Heart left ventricle (tissue), 16 donors: ENCODE data around the gene STIM2. TPM values are rescaled to one million over a fixed set of nuclear protein-coding genes. Genes with fewer than 3 reads are reported as not detected.

ENCODE experiments used
- ATAC-seq, 4 donors: fragments of 200-7000 bp; cut with Tn5 transposase; one replicate each; pipeline ENCODE4 v1.9.1; 2020 to 2022; ENCODE audit warnings: moderate library complexity in 4 of 4, mild to moderate bottlenecking in 3 of 4, moderate number of reproducible peaks in 1 of 4
- DNase-seq, 5 donors: peaks; one replicate each; pipeline ENCODE4 v3.0.0-alpha.2; 2020
- H3K27ac ChIP-seq, 12 donors: fragments of 200-600 bp; sonication (generic) in 4 of 12; one replicate each; pipeline versions ENCODE4 v1.5.0 to v1.8.0; 2016 to 2022; ENCODE audit warnings: mild to moderate bottlenecking in 2 of 12
- H3K27me3 ChIP-seq, 9 donors: fragments of 200-600 bp; sonication (generic) in 2 of 9; one replicate each; pipeline versions ENCODE4 v1.5.1 to v1.8.0; 2016 to 2022; ENCODE audit warnings: mild to moderate bottlenecking in 3 of 9
- H3K36me3 ChIP-seq, 9 donors: fragments of 200-600 bp; sonication (generic) in 2 of 9; one replicate each; pipeline versions ENCODE4 v1.5.0 to v1.8.0; 2018 to 2022; ENCODE audit warnings: mild to moderate bottlenecking in 2 of 9
- H3K4me1 ChIP-seq, 12 donors: fragments of 200-600 bp; sonication (generic) in 4 of 12; one replicate each; pipeline versions ENCODE4 v1.5.0 to v1.8.0; 2016 to 2022; ENCODE audit warnings: mild to moderate bottlenecking in 3 of 12
- H3K4me3 ChIP-seq, 12 donors: fragments of 200-600 bp; sonication (generic) in 4 of 12; one replicate each; pipeline versions ENCODE4 v1.5.0 to v1.8.0; 2017 to 2022; ENCODE audit warnings: mild to moderate bottlenecking in 9 of 12, moderate library complexity in 4 of 12
- H3K9me3 ChIP-seq, 12 donors: fragments of 200-600 bp; sonication (generic) in 4 of 12; one replicate each; pipeline versions ENCODE4 v1.5.0 to v1.8.0; 2016 to 2022; ENCODE audit warnings: mild to moderate bottlenecking in 1 of 12
- POLR2A ChIP-seq, 2 donors: fragments of 450-650 bp; IDR thresholded peaks; one replicate each; pipeline ENCODE4 v1.6.1; 2017; ENCODE audit warnings: antibody characterized with exemption in 2 of 2, mild to moderate bottlenecking in 2 of 2, moderate library complexity in 2 of 2
- WGBS, 4 donors: extraction: QIAGEN DNeasy Blood & Tissue Kit in 2 of 4; methylation state at CpG; one replicate each; pipeline versions ENCODE4 v1.1.5 to v1.1.7; 2013 to 2018; 5-methylcytosine and 5-hydroxymethylcytosine counted together
- intact Hi-C, 10 donors: fragments of 100-400 bp; cut with DNase I; formaldehyde crosslinking; loops; one replicate each; pipeline versions ENCODE4 v1.11.1 to v1.14.2; 2022
- polyA plus RNA-seq, 2 donors: library from polyadenylated mRNA; stranded (reverse); fragments of 200-250 nt; gene quantifications; one replicate each; pipeline ENCODE4 v1.2.3, GENCODE V29; 2013
- total RNA-seq, 9 donors: library from RNA; depleted of rRNA in 2 of 9; stranded (reverse); fragments of >200 nt in 2 of 9; fragmentation: NEBNext Ultra II Directional in 3 of 9; extraction: Animal tissue kit (Norgen Biotek cat#: 25700) in 3 of 9; gene quantifications; one replicate each; pipeline versions ENCODE4 v1.1.0 to v1.2.4, GENCODE V29; 2016 to 2023
- TF ChIP-seq, protein P1 (sequence below), 12 donors: fragments of 200-600 bp; sonication (generic) in 4 of 12; IDR thresholded peaks; one replicate each; pipeline versions ENCODE4 v1.5.0 to v1.8.0; 2018 to 2022; ENCODE audit warnings: antibody characterized with exemption in 12 of 12, mild to moderate bottlenecking in 5 of 12
- donor health status: ischemic (EF 13 %, LVEDD 7.1; RV severe dilation, severe dysfunction).
- donor health status: healthy with polysubstance abuse.
- donor health status: DM: no; HTN: yes; CAD: no.
- donor health status: DM: no; HTN: no; CAD: no.
- donor health status: ischemic (EF 25% LVEDD 6.9; RV normal size, moderate dysfunction).
- donor health status: ischemic (EF 25% LVEDD 5.7; RV mildly dilated, moderate dysfunction).
- donor health status: healthy.
- donor health status: DM: yes; HTN: yes; CAD: no.
- donor health status: ischemic (EF 35%, LVEDD 5.7; RV mildly dilated, moderate dysfunction).
- donor health status: nonischemic (EF 11% LVEDD 7.7; RV severe dilation, severe dysfunction).
- donor health status: DM: yes; HTN: yes; CAD: no.
- donor health status: PGD.
- donor health status: ischemic (EF 29% LVEDD 5.4; RV normal size, mild dysfunction).
- donor health status: nonischemic (EF 23%, LVEDD 6.1; RV moderate dilation, normal function).

Gene STIM2
- total and polyA plus RNA-seq, 11 donors, result 4.6 to 17.3 (median 8.8) TPM

DNA sequence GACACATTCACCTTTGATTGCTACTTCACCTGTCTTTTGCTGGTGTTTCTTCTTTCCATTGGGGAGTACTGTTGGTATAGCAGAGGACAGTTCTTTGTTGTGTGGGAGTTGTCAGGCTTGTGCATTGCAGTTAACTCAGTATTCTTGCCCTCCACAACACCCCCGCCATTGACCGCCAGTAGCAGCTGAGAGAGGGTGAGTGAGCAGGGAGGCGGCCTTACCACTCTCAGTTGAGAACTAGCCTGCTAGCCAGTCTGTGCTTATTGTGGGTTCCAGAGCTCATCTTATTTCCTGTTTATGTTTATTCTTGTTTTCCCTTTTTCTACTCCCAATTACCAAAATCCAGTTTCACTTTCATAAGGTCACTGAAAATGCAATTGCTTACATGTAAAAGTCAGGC lies 52.2 kb downstream of the STIM2 start:
- DNase-seq, result no peak
- intact Hi-C loops, result no loop called here
- TF ChIP-seq POLR2A (IDR thresholded peaks at IDR 0.05), result no peak
- TF ChIP-seq, protein P1, sequence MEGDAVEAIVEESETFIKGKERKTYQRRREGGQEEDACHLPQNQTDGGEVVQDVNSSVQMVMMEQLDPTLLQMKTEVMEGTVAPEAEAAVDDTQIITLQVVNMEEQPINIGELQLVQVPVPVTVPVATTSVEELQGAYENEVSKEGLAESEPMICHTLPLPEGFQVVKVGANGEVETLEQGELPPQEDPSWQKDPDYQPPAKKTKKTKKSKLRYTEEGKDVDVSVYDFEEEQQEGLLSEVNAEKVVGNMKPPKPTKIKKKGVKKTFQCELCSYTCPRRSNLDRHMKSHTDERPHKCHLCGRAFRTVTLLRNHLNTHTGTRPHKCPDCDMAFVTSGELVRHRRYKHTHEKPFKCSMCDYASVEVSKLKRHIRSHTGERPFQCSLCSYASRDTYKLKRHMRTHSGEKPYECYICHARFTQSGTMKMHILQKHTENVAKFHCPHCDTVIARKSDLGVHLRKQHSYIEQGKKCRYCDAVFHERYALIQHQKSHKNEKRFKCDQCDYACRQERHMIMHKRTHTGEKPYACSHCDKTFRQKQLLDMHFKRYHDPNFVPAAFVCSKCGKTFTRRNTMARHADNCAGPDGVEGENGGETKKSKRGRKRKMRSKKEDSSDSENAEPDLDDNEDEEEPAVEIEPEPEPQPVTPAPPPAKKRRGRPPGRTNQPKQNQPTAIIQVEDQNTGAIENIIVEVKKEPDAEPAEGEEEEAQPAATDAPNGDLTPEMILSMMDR (IDR thresholded peaks at IDR 0.05), result no peak
- Histone ChIP-seq H3K4me3 (no peak overlapping the region), H3K9me3 (no peaks in the 10 kb centered on the region), H3K27me3 (no peaks in the 10 kb centered on the region), H3K36me3 (no peaks in the 10 kb centered on the region), H3K27ac (no peak overlapping the region), H3K4me1 (peaks cover 0 to 25% (median 9%) of the 10 kb centered on the region in 12 donors)
- WGBS, 4 donors, result 58 to 85% (median 72%) methylated on average over 3 of the region's 3 CpGs
- ATAC-seq, result no peak

- no peak for TF ChIP-seq POLR2A (IDR thresholded peaks at IDR 0.05)
- TF ChIP-seq, protein P1 (IDR thresholded peaks at IDR 0.05), result no peak
- 2 to 9% (median 4%) methylated on average over 1 of the region's 1 CpG for WGBS, 4 donors
- ATAC-seq, result no peak
- Histone ChIP-seq H3K27ac (no peak overlapping the region), H3K27me3 (no peaks in the 10 kb centered on the region), H3K9me3 (no peaks in the 10 kb centered on the region), H3K4me3 (no peak overlapping the region), H3K4me1 (peaks cover 0 to 18% (median 2%) of the 10 kb centered on the region in 12 donors), H3K36me3 (peaks cover 0 to 18% (median 13%) of the 10 kb centered on the region in 9 donors)
- intact Hi-C loops, result no loop called here
- no peak for DNase-seq
Measured at GRCh38 chr4:26916195-26916594, 55.6 kb downstream of the STIM2 start.

DNA sequence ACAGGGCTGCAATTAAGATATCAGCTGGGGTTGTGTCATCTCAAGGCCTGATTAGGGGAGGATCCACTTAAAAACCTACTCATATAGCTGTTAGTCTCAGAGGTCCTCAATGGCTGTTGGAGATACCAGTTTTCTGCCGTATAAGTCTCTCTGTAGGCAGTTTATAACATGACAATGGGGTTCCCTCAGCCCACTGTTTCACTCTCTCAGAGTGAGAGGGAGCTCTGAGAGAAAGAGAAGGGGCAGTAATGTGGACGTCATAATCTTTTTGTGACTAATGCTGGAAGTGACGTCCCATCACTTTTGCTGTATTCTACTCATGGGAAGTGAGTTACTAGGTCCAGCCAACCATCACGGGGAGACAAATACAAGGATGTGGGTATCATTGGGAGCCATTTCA lies 70.3 kb downstream of the STIM2 start:
- DNase-seq, result no peak
- Histone ChIP-seq H3K4me3 (no peak overlapping the region), H3K4me1 (no peaks in the 10 kb centered on the region), H3K36me3 (no peaks in the 10 kb centered on the region), H3K27ac (no peak overlapping the region), H3K9me3 (no peaks in the 10 kb centered on the region), H3K27me3 (no peaks in the 10 kb centered on the region)
- ATAC-seq, result no peak
- 82 to 89% (median 86%) methylated on average over 4 of the region's 4 CpGs for WGBS, 4 donors
- intact Hi-C loops, result no loop called here
- no peak for TF ChIP-seq POLR2A (IDR thresholded peaks at IDR 0.05)
- TF ChIP-seq, protein P1 (IDR thresholded peaks at IDR 0.05), result no peak

DNA sequence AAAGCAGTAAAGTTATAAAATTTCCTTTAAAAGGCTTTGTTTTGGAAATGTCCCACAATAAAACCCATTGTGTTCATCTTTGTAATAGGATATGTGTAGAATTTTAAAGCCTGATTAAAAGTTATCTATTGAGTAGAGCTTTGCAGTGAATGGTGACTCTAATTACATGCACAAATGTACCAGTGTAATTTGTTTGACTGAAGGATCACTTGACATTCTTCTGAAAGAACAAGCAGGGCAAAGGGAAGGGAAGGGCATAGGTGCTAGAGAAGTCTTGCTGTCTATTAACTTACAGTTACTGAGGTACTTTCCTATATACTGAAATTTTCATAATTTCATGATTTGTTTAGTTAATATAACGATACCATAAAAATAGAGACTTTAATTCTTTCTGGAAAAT lies 70.8 kb downstream of the STIM2 start:
- Histone ChIP-seq H3K4me1 (peaks cover 0 to 2% (median 0%) of the 10 kb centered on the region in 12 donors), H3K4me3 (no peak overlapping the region), H3K9me3 (no peaks in the 10 kb centered on the region), H3K36me3 (no peaks in the 10 kb centered on the region), H3K27me3 (no peaks in the 10 kb centered on the region), H3K27ac (no peak overlapping the region)
- DNase-seq (no peak), ATAC-seq (no peak)
- TF ChIP-seq POLR2A (IDR thresholded peaks at IDR 0.05), result no peak
- TF ChIP-seq, protein P1 (IDR thresholded peaks at IDR 0.05), result no peak
- 98 to 100% (median 100%) methylated on average over 1 of the region's 1 CpG for WGBS, 4 donors
- intact Hi-C loops, result no loop called here
